ENCODE data around the gene SV2C.
"Not testable (repeated sequence)": the region's sequence is repeated elsewhere in the genome, so short reads cannot be mapped to it uniquely, and the experiment has no call there.

The SV2C gene

DNA sequence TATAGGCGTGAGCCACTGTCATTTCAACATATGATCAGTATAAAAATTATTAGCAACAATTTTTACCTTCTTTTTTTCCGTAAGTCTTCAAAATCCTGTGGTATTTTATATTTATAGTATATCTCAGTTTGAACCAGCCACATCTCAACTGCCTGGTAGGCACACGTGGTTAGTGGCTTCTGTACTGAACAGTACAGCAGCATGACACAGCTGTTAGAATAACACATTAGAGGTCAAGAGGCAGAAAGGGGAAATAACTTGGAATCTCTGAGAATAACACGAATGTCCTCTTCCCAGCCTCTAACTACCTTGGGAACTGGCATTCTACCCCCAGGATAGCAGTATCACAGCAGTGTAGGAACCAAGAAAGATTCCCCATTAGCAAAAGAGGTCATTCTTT, 211.4 kb downstream of the SV2C start:
- peak; percentile 41 for DNase-seq (ENCODE audit: low read depth, low spot score)

GRCh38 chr5:76298852-76299251, 215.7 kb downstream of the SV2C start:
- DNase-seq (ENCODE audit: low read depth, low spot score): no peak

DNA sequence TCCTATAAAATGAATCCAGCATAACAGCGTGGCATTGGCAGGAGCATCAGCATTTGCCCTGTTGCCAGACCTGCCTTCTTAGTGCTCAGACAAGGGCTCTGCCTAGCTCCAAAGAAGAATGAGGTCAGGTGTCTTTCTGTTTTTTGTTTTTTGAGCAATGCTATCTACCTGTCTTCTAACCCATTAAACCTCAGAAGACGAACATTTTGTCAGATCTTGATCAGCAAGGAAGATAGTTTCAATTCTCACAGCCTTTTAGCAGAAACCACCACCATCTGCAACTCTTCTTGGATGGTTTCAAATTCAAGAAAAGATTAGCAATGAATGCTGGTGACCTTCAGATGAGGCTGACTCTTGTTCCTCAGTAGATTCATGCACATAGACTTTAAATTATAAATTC, 216.4 kb downstream of the SV2C start:
- DNase-seq (ENCODE audit: low read depth, low spot score): no peak

DNA sequence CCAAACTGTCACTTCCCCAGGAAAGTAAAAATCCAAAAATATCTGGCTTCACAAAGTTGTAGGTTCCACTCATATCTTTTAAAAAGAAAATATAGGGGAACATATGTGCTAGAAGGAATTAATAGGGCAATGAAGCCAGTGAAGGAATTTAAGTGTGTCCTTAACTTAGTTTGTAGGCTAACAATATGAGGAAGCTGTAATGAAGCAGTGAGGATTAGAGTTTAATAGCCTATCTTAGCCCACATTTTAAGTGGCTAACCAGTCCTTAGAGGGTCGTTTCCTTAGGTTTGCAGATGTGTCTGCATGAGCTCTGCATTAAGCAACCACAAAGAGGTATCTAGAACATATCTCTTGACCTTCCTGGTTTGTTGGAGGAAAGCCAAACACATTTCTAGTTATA, 218.7 kb downstream of the SV2C start:
- not testable (repeated sequence) for DNase-seq (ENCODE audit: low read depth, low spot score)

GRCh38 chr5:76302661-76303060, 219.5 kb downstream of the SV2C start:
- DNase-seq (ENCODE audit: low read depth, low spot score): not testable (repeated sequence)

GRCh38 chr5:76303921-76304320, 220.7 kb downstream of the SV2C start:
- no peak for DNase-seq (ENCODE audit: low read depth, low spot score)

DNA sequence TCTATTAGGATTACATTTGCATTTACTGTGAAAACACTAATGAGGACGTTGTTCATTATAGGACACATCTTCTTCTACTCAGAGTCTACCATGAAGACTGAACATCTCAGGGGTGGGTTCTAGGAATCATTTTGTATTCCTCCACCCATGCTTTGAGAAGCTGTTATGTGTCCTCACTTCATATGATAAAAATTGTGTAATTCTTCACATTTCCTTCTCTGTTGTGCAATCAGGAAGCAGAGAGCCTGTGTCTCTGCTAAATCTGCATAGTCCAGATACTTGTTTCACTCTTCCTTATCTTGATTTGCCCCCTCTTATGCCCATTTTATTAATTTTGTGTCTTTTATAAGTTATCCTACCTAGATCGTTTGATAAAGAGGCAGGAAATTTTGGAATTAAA, 222.1 kb downstream of the SV2C start:
- no peak for DNase-seq (ENCODE audit: low read depth, low spot score)

DNA sequence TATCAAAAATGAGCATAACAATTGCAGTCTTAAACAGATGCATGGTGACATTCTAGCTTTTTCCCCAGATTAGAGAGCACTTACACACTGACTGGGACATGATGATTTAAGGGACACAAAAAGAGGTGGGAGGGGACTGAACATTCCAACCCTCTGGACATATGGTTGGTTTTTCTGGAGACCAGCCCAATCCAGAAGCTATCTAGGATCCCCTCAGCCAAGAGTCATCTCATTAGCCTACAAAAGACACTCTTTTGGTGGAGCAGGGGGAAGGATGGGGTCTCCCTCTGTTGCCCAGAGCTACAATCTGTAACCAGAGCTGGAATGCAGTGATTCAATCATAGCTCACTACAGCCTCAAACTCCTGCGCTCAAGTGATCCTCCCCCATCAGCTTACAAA, 222.6 kb downstream of the SV2C start:
- no peak for DNase-seq (ENCODE audit: low read depth, low spot score)

DNA sequence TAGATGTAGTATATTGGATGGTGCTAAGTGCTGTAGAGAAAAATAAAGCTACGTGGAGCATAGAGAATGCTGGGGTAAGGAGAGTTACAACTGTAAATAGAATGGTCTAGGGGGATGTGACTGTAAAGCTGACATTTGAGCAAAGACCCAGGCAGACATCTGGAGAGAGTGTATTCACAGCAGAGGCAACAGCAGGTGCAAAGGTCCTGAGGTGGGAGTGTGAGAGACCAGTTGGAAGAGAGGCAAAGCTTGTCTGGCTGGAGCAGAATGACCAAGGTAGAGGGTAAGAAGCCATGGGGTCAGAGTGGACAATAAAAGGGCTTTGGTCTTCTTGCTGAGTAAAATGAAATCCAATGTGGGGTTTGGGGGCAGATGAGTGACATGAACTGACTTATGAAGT, 227.0 kb downstream of the SV2C start:
- DNase-seq (ENCODE audit: low read depth, low spot score): no peak

DNA sequence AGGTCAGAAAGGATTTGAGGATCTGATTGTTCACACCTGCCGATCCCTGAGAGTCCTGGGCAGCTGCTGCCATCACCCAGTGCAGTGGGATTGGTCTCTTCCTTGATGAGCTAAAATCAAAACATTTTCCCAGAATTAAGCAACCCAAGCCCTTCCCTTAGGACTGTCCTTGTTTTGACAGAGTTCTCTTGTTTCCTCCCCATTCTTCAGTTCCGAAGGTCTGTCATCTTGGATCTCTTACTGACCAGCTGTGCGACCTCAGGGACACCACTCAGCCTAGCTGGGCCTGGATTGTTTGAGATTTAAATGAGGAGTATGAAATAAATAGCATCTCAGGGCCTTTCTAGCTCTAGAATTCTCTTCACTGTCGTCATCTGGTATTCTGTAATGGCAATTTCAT, 229.6 kb downstream of the SV2C start:
- no peak for DNase-seq (ENCODE audit: low read depth, low spot score)

DNA sequence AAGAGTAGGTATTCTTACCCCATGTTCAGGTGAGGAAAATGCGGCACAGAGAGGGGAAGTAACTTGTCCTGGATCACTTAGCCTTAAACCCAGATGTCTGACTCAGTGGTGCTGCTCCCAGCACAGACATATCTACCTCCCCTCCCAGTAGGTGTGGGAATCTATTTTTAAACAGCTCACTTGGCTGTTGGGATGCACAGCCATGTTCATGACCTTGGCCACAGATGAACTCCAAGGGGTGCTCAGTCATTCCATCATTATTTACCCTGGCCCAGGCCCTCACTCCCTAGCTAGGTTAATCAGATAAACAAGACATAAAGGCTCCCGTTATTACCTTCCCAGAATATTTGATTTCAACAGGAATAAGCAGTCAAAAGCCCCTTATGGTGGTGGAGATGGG, 231.5 kb downstream of the SV2C start:
- DNase-seq (ENCODE audit: low read depth, low spot score): no peak

- no peak for DNase-seq (ENCODE audit: low read depth, low spot score)
These were observed 236.5 kb downstream of the SV2C start for GRCh38 chr5:76319673-76320072.

- not testable (repeated sequence) for DNase-seq (ENCODE audit: low read depth, low spot score)
These were observed 240.3 kb downstream of the SV2C start for GRCh38 chr5:76323494-76323893.

DNA sequence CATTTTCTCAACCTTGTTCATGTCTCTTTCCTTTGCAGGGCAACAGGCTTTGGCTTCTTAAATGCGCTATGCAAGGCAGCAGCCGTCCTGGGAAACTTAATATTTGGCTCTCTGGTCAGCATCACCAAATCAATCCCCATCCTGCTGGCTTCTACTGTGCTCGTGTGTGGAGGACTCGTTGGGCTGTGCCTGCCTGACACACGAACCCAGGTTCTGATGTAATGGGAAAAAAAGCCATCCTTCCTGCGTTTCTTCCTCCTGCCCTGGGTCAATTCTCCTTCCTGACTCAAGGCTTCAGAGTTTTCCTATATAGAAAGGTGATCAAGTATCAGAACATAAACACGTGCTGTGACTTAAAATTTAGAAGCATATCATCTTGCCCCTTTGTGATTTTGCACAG, 242.1 kb downstream of the SV2C start:
- no peak for DNase-seq (ENCODE audit: low read depth, low spot score)

DNA sequence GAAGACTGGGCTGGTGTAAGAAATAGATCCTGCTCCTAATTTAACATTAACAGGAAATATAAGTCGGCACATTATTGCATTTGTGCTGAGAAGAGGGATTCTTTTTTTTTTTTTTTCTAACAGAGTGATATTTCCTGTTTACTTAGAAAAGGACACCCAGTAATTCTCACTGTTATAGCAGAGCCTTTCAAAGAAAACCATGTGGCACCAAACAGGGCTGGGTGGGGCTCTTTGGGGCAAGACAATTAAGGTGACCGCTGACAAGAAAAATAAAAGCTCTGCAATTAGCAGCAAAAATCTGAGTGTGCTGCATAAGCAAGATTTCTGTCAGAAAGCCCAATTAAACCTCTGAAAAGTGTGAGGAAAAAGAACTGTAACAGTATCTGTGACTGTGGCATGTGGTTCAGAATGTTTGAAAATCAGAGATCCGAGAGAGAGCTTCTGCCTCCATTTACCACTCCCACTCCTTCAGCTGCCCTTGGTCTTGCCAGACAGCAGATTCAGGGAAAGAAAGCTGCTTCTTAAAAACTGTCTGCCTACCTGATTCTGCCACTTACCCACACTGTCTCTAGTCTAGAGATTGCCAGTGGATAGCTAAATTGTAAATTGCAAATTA, 242.8 kb downstream of the SV2C start:
- no peak for DNase-seq (ENCODE audit: low read depth, low spot score)

DNA sequence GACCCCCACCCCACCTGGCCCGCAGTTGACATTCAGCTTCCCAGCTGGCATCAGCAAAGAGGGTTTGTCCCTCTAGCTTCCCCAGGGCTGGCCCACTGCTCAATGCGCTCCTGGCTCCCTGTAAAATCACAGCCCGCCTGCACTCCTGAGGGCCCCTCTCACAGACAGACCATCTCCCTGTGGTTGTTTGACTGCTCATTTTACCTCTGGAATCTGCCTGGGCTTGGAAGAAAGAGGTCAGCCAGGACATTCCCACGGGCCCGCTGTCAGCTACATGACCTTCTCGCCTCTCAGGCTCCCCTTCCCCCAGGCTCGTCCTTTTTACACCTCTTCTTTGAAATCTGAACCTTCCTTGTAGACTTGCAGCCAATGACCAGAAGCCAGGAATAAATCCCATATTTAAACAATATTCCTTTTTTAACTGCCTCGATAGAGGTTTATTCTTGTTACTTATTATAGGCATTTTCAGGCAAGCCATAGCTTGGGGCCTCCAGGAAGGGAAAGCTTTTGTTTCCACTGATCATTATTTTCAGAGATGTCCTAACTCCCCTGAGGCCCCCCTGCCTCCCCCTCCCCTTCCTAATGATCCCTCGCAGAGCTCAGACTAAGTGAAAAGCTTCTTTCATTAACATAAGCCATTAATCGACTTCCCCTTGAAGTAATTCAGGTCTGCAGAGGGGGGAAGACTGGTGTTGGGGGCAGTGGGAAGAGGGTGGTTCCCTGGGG, 243.6 kb downstream of the SV2C start:
- no peak for DNase-seq (ENCODE audit: low read depth, low spot score)

DNA sequence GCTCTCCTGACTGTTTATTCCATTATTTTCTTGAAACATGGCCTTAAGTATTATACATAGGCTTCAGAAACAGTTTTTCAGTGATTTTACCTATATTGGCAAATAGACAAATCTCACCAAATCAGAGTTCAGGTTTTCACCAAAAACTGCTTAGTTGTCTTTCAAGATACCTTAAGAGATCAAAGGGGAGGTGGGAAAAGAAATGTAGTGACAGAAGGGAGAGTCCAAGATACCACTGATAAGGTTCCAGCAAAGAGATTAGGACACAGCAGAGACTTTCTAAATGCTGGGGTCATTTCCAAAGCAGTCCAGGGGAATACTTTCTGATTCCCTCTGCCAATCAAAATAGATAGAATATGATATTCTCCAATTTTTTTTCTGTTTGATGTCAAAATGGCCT, 246.2 kb downstream of the SV2C start:
- no peak for DNase-seq (ENCODE audit: low read depth, low spot score)

GRCh38 chr5:76331126-76331525, 247.9 kb downstream of the SV2C start:
- no peak for DNase-seq (ENCODE audit: low read depth, low spot score)

GRCh38 chr5:76332102-76332501, 248.9 kb downstream of the SV2C start:
- no peak for DNase-seq (ENCODE audit: low read depth, low spot score)

GRCh38 chr5:76332611-76333205, 249.5 kb downstream of the SV2C start:
- DNase-seq (ENCODE audit: low read depth, low spot score): no peak

GRCh38 chr5:76333571-76333970, 250.4 kb downstream of the SV2C start:
- no peak for DNase-seq (ENCODE audit: low read depth, low spot score)

DNA sequence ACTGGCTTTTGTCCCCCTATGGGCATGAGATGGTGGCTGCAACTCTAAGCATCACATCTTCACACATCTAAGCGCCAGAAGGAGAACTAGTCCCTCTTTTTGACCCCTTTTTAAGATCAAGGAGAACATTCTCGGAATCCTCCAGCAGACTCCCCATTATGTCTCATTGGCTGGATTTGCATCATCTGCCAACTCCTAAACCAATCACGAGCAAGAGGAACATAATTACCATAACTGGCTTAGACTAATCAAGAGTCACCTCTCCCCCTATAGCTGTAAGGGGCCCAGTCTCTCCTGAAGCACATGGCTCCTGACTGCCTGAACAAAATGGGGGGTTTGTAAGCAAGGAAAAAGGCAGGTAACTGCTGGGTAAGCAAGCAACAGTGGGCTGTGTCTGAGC, 251.4 kb downstream of the SV2C start:
- no peak for DNase-seq (ENCODE audit: low read depth, low spot score)

DNA sequence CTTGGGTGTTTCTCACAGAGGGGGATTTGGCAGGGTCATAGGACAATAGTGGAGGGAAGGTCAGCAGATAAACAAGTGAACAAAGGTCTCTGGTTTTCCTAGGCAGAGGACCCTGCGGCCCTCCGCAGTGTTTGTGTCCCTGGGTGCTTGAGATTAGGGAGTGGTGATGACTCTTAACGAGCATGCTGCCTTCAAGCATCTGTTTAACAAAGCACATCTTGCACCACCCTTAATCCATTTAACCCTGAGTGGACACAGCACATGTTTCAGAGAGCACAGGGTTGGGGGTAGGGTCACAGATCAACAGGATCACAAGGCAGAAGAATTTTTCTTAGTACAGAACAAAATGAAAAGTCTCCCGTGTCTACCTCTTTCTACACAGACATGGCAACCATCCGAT, 252.3 kb downstream of the SV2C start:
- DNase-seq (ENCODE audit: low read depth, low spot score): not testable (repeated sequence)

Data from brain pericyte (primary cell).